Trophoblast cell (in vitro differentiated cells and primary cell): Measurements from ENCODE around the gene LCN15.
"Not testable (repeated sequence)": the region's sequence is repeated elsewhere in the genome, so short reads cannot be mapped to it uniquely, and the experiment has no call there.

Source experiments
- DNase-seq, 2 donors: peaks; one replicate each; pipeline ENCODE4 v3.0.0-alpha.2; 2016
- H2AFZ ChIP-seq: 2 replicates; pipeline ENCODE4 v1.6.1; 2013; ENCODE audit warnings: low read length, moderate library complexity, mild to moderate bottlenecking; ENCODE audit not compliant: insufficient read depth, poor library complexity
- H2AK5ac ChIP-seq: 2 replicates; pipeline ENCODE4 v1.6.1; 2013; ENCODE audit warnings: mild to moderate bottlenecking, low read length
- H2BK120ac ChIP-seq: 2 replicates; pipeline ENCODE4 v1.6.1; 2013; ENCODE audit warnings: low read length, mild to moderate bottlenecking, moderate library complexity; ENCODE audit not compliant: insufficient read depth, poor library complexity
- H2BK12ac ChIP-seq: 2 replicates; pipeline ENCODE4 v1.6.1; 2013; ENCODE audit warnings: mild to moderate bottlenecking, low read length, moderate library complexity
- H2BK5ac ChIP-seq: 2 replicates; pipeline ENCODE4 v1.6.1; 2013; ENCODE audit warnings: low read length, low read depth, moderate library complexity, mild to moderate bottlenecking; ENCODE audit not compliant: poor library complexity
- H3K14ac ChIP-seq: 2 replicates; pipeline ENCODE4 v1.6.1; 2013; ENCODE audit warnings: mild to moderate bottlenecking, low read length
- H3K18ac ChIP-seq: 2 replicates; pipeline ENCODE4 v1.6.1; 2013; ENCODE audit warnings: mild to moderate bottlenecking, low read length
- H3K23ac ChIP-seq: 2 replicates; pipeline ENCODE4 v1.6.1; 2013; ENCODE audit warnings: low read length
- H3K27ac ChIP-seq: 2 replicates; pipeline ENCODE4 v1.5.1; 2013; ENCODE audit warnings: low read depth, mild to moderate bottlenecking, inconsistent platforms, low read length, moderate library complexity
- H3K27me3 ChIP-seq: 2 replicates; pipeline ENCODE4 v1.6.1; 2013; ENCODE audit warnings: inconsistent platforms, mild to moderate bottlenecking, low read length, moderate library complexity; ENCODE audit not compliant: insufficient read depth
- H3K36me3 ChIP-seq, 2 experiments: 1 replicate in 1 of 2; 2 replicates in 1 of 2; pipeline ENCODE4 v1.6.1; 2013; ENCODE audit warnings: low read length in 2 of 2, mild to moderate bottlenecking in 2 of 2, moderate library complexity in 1 of 2; ENCODE audit not compliant: insufficient read depth in 2 of 2, control insufficient read depth in 1 of 2
- H3K4ac ChIP-seq: 2 replicates; pipeline ENCODE4 v1.6.1; 2013; ENCODE audit warnings: low read depth, mild to moderate bottlenecking, low read length, moderate library complexity
- H3K4me1 ChIP-seq, 2 experiments: 1 replicate in 1 of 2; 2 replicates in 1 of 2; pipeline ENCODE4 v1.6.1; 2013; ENCODE audit warnings: low read length in 2 of 2, mild to moderate bottlenecking in 2 of 2, moderate library complexity in 1 of 2; ENCODE audit not compliant: insufficient read depth in 2 of 2, control insufficient read depth in 1 of 2
- H3K4me2 ChIP-seq: 2 replicates; pipeline ENCODE4 v1.6.1; 2013; ENCODE audit warnings: inconsistent platforms, mild to moderate bottlenecking, low read length, moderate library complexity
- H3K4me3 ChIP-seq: 2 replicates; pipeline ENCODE4 v1.5.1; 2013; ENCODE audit warnings: mild to moderate bottlenecking, low read depth, low read length, inconsistent platforms
- H3K79me1 ChIP-seq: one replicate; pipeline ENCODE4 v1.6.1; 2013; ENCODE audit warnings: low read length
- H3K79me2 ChIP-seq: 2 replicates; pipeline ENCODE4 v1.6.1; 2013; ENCODE audit warnings: low read length, mild to moderate bottlenecking; ENCODE audit not compliant: control insufficient read depth, insufficient read depth, poor library complexity
- H3K9ac ChIP-seq: 2 replicates; pipeline ENCODE4 v1.6.1; 2013; ENCODE audit warnings: mild to moderate bottlenecking, low read length
- H3K9me3 ChIP-seq: 2 replicates; pipeline ENCODE4 v1.6.1; 2013; ENCODE audit warnings: low read depth, mild to moderate bottlenecking, control low read depth, inconsistent platforms, low read length; ENCODE audit not compliant: insufficient read depth
- H4K12ac ChIP-seq: 2 replicates; pipeline ENCODE4 v1.6.1; 2013; ENCODE audit warnings: low read depth, mild to moderate bottlenecking, low read length, moderate library complexity
- H4K8ac ChIP-seq: 2 replicates; pipeline ENCODE4 v1.6.1; 2013; ENCODE audit warnings: low read depth, mild to moderate bottlenecking, low read length, moderate library complexity
- H4K91ac ChIP-seq: one replicate; pipeline ENCODE4 v1.6.1; 2013; ENCODE audit warnings: low read depth, mild to moderate bottlenecking, low read length, moderate library complexity
- WGBS: extraction: QIAGEN DNeasy Blood & Tissue Kit; methylation state at CpG from one replicate; pipeline ENCODE4 v1.1.7; 2013; ENCODE audit warnings: missing lambda C conversion rate; ENCODE audit not compliant: insufficient read length, insufficient coverage; ENCODE audit errors: extremely low coverage; 5-methylcytosine and 5-hydroxymethylcytosine counted together

The LCN15 gene

DNA sequence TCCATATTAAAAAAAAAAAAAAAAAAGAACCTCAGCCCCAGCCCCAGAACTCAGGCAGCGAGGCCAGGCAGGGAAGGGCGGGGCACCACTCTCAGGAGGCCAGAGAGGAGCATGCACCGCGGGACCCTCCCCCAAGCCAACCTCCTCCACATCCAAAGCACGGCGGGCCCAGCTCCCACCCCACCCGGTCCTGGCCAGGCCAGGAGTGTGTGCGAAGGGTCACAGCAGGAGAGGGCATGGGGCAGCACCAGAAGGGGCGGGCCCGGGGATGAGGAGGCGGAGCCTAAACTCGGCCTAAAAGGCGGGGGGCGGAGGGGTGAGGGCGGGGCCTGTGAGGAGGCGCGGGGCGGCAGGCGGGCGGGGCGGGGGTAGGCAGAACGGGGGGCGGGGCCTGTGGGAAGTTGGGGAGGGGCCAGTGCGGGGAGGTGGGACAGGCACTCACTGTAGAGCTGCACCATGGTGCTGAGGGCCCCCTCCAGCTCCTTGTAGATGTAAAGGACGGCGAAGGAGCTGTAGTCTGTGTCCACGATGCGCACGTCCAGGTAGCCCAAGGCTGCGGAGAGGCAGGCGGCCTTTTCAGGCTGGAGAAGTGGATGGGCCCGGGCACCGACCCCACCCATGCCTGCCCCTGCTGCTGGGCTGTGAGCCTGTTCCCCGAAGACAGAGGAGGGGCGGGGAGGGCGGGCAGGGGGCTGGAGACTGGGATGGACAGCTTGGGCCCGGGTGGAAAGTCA is 1.2 kb downstream of the LCN15 start:
- Histone ChIP-seq H2BK120ac (no peak overlapping the region), H2BK12ac (no peak overlapping the region), H2BK5ac (no peak overlapping the region), H2AK5ac (no peak overlapping the region), H3K9ac (no peak overlapping the region), H3K14ac (no peak overlapping the region), H2AFZ (no peak overlapping the region), H3K27ac (no peak overlapping the region), H4K91ac (peak overlapping the region; percentile 45), H3K4me3 (no peak overlapping the region), H4K12ac (no peak overlapping the region), H4K8ac (peak overlapping the region; percentile 52), H3K4me2 (peak overlapping the region; percentile 9), H3K18ac (no peak overlapping the region), H3K27me3 (no peaks in the 10 kb centered on the region), H3K4me1 (peaks cover 10 to 12% of the 10 kb centered on the region in 2 experiments), H3K79me1 (peaks cover 4% of the 10 kb centered on the region), H3K36me3 (no peaks in the 10 kb centered on the region), H3K23ac (no peak overlapping the region), H3K9me3 (peaks cover 7% of the 10 kb centered on the region), H3K79me2 (no peaks in the 10 kb centered on the region), H3K4ac (no peak overlapping the region)
- DNase-seq = no peak
- no CpG with 5 or more reads among the region's 37 CpGs for WGBS

- Histone ChIP-seq H3K4ac (peak overlapping the region; percentile 12), H3K27ac (no peak overlapping the region), H4K91ac (peak overlapping the region; percentile 70), H3K4me1 (peaks cover 10 to 12% of the 10 kb centered on the region in 2 experiments), H3K79me1 (peaks cover 4% of the 10 kb centered on the region), H3K18ac (peak overlapping the region; percentile 54), H2AK5ac (peak overlapping the region; percentile 73), H2BK12ac (peak overlapping the region; percentile 81), H3K9ac (no peak overlapping the region), H3K4me2 (no peak overlapping the region), H4K8ac (peak overlapping the region; percentile 76), H3K14ac (peak overlapping the region; percentile 77), H3K9me3 (peaks cover 6% of the 10 kb centered on the region), H3K36me3 (no peaks in the 10 kb centered on the region), H3K27me3 (no peaks in the 10 kb centered on the region), H3K4me3 (no peak overlapping the region), H2BK120ac (peak overlapping the region; percentile 56), H2AFZ (peak overlapping the region; percentile 37), H3K79me2 (no peaks in the 10 kb centered on the region), H3K23ac (no peak overlapping the region), H4K12ac (no peak overlapping the region), H2BK5ac (peak overlapping the region; percentile 78)
- DNase-seq = no peak
- no CpG with 5 or more reads among the region's 17 CpGs for WGBS
Observed at GRCh38 chr9:136762221-136762691, 2.1 kb downstream of the LCN15 start.

DNA sequence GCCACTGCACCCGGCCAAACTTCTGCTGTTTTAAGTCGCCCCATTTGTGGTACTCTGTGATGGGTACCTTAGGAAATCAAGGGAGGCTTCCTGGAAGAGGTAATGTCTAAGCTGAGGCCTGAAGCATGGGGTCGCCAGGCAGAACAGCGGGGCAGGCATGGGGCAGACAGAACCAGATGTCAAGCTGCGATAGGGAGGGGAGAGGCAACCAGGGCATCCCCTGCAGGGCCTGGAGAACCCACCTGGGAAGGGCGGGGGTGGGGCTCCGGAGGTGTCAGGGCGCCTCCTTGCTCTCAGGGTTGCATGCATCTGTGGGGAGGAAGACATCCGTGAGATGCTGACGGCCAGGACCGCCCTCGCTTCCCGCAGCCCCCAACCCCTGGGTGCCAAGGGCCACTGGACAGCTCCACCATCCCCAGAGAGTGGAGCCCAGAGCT is 2.8 kb downstream of the LCN15 start:
- H3K4me1 ChIP-seq = peaks cover 10 to 12% of the 10 kb centered on the region in 2 experiments
- no peak overlapping the region for H4K12ac ChIP-seq
- peaks cover 4% of the 10 kb centered on the region for H3K79me1 ChIP-seq
- no peak overlapping the region for H4K8ac ChIP-seq
- H3K4me3 ChIP-seq = no peak overlapping the region
- H2BK12ac ChIP-seq = no peak overlapping the region
- H2BK120ac ChIP-seq = no peak overlapping the region
- H3K27ac ChIP-seq = no peak overlapping the region
- DNase-seq = no peak
- H3K27me3 ChIP-seq = no peaks in the 10 kb centered on the region
- no peak overlapping the region for H3K23ac ChIP-seq
- H3K9me3 ChIP-seq = peaks cover 6% of the 10 kb centered on the region
- no peak overlapping the region for H4K91ac ChIP-seq
- no peak overlapping the region for H2AFZ ChIP-seq
- H3K4me2 ChIP-seq = no peak overlapping the region
- H3K18ac ChIP-seq = no peak overlapping the region
- WGBS = no CpG with 5 or more reads among the region's 13 CpGs
- no peak overlapping the region for H2BK5ac ChIP-seq
- no peak overlapping the region for H2AK5ac ChIP-seq
- no peaks in the 10 kb centered on the region for H3K79me2 ChIP-seq
- H3K36me3 ChIP-seq = no peaks in the 10 kb centered on the region
- H3K9ac ChIP-seq = no peak overlapping the region
- no peak overlapping the region for H3K4ac ChIP-seq
- no peak overlapping the region for H3K14ac ChIP-seq

DNA sequence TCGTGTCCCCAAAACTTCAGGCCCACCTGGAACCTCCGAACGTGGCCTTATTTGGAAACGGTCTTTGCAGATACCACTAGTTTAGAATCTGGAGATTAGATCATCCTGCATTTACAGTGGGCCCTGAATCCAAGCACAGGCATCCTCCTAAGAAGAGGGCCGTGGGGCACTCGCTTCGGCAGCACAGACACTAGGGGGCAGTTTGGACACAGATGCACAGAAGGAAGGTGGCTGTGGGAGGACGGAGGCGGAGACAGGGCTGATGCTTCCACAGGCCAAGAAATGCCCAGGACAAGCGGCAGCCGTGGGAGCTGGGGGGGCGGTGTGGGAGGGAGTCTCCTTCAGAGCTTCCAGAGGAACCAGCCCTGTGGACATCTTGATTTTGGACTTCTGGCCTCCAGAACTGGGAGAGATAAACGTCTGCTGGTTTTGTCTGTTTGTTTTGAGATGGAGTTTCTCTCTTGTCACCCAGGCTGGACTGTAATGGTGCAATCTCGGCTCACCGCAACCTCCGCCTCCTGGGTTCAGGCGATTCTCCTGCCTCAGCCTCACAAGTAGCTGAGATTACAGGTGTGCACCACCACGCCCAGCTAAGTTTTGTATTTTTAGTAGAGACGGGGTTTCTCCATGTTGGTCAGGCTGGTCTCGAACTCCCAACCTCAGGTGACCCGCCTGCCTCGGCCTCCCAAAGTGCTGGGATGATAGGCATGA is 3.3 kb downstream of the LCN15 start:
- no CpG with 5 or more reads among the region's 22 CpGs for WGBS
- H3K14ac ChIP-seq = not testable (repeated sequence)

More for the DNA sequence above, 3.3 kb downstream of the LCN15 start:
- H3K23ac ChIP-seq, H4K8ac ChIP-seq, H4K91ac ChIP-seq, H3K79me2 ChIP-seq, H3K18ac ChIP-seq, H3K27ac ChIP-seq, H3K9me3 ChIP-seq, H3K4me2 ChIP-seq, H3K36me3 ChIP-seq, H2BK120ac ChIP-seq, H2AK5ac ChIP-seq, H3K27me3 ChIP-seq, H4K12ac ChIP-seq, H2BK12ac ChIP-seq, H3K4me3 ChIP-seq, H2BK5ac ChIP-seq, H3K9ac ChIP-seq, H3K79me1 ChIP-seq, H3K4ac ChIP-seq: not testable (repeated sequence)
- Histone ChIP-seq H3K4me1 (peaks cover 10 to 12% of the 10 kb centered on the region in 2 experiments), H2AFZ (peak overlapping the region; percentile 35)
- DNase-seq = peak; percentile 24 to 57
